ENCODE measurements around the gene CYTH4. TPM values are rescaled to one million over a fixed set of nuclear protein-coding genes. Genes with fewer than 3 reads are reported as not detected.

The CYTH4 gene
- total and polyA plus RNA-seq, 2 of the 8 experiments (the other 6 are each of a cell fraction or from before 2014, with no cell fraction given), result 0.09 TPM; not detected in 1

GRCh38 chr22:37275622-37276021, 6.7 kb upstream of the CYTH4 start (continued):
- TF ChIP-seq, protein P1, sequence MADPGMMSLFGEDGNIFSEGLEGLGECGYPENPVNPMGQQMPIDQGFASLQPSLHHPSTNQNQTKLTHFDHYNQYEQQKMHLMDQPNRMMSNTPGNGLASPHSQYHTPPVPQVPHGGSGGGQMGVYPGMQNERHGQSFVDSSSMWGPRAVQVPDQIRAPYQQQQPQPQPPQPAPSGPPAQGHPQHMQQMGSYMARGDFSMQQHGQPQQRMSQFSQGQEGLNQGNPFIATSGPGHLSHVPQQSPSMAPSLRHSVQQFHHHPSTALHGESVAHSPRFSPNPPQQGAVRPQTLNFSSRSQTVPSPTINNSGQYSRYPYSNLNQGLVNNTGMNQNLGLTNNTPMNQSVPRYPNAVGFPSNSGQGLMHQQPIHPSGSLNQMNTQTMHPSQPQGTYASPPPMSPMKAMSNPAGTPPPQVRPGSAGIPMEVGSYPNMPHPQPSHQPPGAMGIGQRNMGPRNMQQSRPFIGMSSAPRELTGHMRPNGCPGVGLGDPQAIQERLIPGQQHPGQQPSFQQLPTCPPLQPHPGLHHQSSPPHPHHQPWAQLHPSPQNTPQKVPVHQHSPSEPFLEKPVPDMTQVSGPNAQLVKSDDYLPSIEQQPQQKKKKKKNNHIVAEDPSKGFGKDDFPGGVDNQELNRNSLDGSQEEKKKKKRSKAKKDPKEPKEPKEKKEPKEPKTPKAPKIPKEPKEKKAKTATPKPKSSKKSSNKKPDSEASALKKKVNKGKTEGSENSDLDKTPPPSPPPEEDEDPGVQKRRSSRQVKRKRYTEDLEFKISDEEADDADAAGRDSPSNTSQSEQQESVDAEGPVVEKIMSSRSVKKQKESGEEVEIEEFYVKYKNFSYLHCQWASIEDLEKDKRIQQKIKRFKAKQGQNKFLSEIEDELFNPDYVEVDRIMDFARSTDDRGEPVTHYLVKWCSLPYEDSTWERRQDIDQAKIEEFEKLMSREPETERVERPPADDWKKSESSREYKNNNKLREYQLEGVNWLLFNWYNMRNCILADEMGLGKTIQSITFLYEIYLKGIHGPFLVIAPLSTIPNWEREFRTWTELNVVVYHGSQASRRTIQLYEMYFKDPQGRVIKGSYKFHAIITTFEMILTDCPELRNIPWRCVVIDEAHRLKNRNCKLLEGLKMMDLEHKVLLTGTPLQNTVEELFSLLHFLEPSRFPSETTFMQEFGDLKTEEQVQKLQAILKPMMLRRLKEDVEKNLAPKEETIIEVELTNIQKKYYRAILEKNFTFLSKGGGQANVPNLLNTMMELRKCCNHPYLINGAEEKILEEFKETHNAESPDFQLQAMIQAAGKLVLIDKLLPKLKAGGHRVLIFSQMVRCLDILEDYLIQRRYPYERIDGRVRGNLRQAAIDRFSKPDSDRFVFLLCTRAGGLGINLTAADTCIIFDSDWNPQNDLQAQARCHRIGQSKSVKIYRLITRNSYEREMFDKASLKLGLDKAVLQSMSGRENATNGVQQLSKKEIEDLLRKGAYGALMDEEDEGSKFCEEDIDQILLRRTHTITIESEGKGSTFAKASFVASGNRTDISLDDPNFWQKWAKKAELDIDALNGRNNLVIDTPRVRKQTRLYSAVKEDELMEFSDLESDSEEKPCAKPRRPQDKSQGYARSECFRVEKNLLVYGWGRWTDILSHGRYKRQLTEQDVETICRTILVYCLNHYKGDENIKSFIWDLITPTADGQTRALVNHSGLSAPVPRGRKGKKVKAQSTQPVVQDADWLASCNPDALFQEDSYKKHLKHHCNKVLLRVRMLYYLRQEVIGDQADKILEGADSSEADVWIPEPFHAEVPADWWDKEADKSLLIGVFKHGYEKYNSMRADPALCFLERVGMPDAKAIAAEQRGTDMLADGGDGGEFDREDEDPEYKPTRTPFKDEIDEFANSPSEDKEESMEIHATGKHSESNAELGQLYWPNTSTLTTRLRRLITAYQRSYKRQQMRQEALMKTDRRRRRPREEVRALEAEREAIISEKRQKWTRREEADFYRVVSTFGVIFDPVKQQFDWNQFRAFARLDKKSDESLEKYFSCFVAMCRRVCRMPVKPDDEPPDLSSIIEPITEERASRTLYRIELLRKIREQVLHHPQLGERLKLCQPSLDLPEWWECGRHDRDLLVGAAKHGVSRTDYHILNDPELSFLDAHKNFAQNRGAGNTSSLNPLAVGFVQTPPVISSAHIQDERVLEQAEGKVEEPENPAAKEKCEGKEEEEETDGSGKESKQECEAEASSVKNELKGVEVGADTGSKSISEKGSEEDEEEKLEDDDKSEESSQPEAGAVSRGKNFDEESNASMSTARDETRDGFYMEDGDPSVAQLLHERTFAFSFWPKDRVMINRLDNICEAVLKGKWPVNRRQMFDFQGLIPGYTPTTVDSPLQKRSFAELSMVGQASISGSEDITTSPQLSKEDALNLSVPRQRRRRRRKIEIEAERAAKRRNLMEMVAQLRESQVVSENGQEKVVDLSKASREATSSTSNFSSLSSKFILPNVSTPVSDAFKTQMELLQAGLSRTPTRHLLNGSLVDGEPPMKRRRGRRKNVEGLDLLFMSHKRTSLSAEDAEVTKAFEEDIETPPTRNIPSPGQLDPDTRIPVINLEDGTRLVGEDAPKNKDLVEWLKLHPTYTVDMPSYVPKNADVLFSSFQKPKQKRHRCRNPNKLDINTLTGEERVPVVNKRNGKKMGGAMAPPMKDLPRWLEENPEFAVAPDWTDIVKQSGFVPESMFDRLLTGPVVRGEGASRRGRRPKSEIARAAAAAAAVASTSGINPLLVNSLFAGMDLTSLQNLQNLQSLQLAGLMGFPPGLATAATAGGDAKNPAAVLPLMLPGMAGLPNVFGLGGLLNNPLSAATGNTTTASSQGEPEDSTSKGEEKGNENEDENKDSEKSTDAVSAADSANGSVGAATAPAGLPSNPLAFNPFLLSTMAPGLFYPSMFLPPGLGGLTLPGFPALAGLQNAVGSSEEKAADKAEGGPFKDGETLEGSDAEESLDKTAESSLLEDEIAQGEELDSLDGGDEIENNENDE (IDR thresholded peaks at IDR 0.05; ENCODE audit: insufficient replicate concordance, low read length), result no peak
- TF ChIP-seq, protein P2, sequence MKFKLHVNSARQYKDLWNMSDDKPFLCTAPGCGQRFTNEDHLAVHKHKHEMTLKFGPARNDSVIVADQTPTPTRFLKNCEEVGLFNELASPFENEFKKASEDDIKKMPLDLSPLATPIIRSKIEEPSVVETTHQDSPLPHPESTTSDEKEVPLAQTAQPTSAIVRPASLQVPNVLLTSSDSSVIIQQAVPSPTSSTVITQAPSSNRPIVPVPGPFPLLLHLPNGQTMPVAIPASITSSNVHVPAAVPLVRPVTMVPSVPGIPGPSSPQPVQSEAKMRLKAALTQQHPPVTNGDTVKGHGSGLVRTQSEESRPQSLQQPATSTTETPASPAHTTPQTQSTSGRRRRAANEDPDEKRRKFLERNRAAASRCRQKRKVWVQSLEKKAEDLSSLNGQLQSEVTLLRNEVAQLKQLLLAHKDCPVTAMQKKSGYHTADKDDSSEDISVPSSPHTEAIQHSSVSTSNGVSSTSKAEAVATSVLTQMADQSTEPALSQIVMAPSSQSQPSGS (IDR thresholded peaks at IDR 0.05; ENCODE audit: low read length), result no peak
- TF ChIP-seq NRF1 (IDR thresholded peaks at IDR 0.05; ENCODE audit: low read depth, low read length) (no peak), POLR2AphosphoS5 (IDR thresholded peaks at IDR 0.05; ENCODE audit: low read depth, low read length) (no peak), TCF12 (IDR thresholded peaks at IDR 0.05; ENCODE audit: low read depth, low read length) (no peak), RXRA (IDR thresholded peaks at IDR 0.05; ENCODE audit: insufficient read depth, low read depth, low read length) (no peak), EP300 (IDR thresholded peaks at IDR 0.05; ENCODE audit: borderline replicate concordance in 1 of 2, low read depth in 2 of 2, low read length in 2 of 2) (no peak), EZH2 (IDR thresholded peaks at IDR 0.05; ENCODE audit: low read depth, low read length, severe bottlenecking) (no peak), SP2 (IDR thresholded peaks at IDR 0.05; ENCODE audit: low read length) (no peak), RFX5 (IDR thresholded peaks at IDR 0.05; ENCODE audit: borderline replicate concordance, low read depth, low read length) (no peak)

Measured in H1 (cell line).